GM20000 (cell line): ENCODE measurements around the gene VANGL2.
"Not testable (repeated sequence)": the region's sequence is repeated elsewhere in the genome, so short reads cannot be mapped to it uniquely, and the experiment has no call there.

Source experiments
- DNase-seq: peaks from one replicate; pipeline ENCODE4 v3.0.0; 2012; ENCODE audit warnings: low spot score
- TF ChIP-seq, protein P1 (sequence below): IDR thresholded peaks from 2 replicates; pipeline ENCODE4 v1.5.1; 2012; ENCODE audit warnings: mild to moderate bottlenecking, control low read depth; ENCODE audit errors: extremely low read depth, missing control alignments

VANGL2 gene

GRCh38 chr1:160376525-160377131 is 23.7 kb upstream of the VANGL2 start:
- peak; percentile 81 for DNase-seq
- TF ChIP-seq, protein P1, sequence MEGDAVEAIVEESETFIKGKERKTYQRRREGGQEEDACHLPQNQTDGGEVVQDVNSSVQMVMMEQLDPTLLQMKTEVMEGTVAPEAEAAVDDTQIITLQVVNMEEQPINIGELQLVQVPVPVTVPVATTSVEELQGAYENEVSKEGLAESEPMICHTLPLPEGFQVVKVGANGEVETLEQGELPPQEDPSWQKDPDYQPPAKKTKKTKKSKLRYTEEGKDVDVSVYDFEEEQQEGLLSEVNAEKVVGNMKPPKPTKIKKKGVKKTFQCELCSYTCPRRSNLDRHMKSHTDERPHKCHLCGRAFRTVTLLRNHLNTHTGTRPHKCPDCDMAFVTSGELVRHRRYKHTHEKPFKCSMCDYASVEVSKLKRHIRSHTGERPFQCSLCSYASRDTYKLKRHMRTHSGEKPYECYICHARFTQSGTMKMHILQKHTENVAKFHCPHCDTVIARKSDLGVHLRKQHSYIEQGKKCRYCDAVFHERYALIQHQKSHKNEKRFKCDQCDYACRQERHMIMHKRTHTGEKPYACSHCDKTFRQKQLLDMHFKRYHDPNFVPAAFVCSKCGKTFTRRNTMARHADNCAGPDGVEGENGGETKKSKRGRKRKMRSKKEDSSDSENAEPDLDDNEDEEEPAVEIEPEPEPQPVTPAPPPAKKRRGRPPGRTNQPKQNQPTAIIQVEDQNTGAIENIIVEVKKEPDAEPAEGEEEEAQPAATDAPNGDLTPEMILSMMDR: peak; percentile 97

- TF ChIP-seq, protein P1: no peak
- no peak for DNase-seq
Observed at GRCh38 chr1:160377585-160378206, 22.7 kb upstream of the VANGL2 start.

DNA sequence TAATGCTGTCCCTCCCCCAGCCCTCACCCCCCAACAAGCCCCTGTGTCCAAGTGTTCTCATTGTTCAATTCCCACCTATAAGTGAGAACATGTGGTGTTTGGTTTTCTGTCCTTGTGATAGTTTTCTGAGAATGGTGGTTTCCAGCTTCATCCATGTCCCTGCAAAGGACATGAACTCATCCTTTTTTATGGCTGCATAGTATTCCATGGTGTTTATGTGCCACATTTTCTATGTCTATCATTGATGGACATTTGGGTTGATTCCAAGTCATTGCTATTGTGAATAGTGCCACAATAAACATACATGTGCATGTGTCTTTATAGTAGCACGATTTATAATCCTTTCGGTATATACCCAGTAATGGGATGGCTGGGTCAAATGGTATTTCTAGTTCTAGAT is 15.6 kb upstream of the VANGL2 start:
- not testable (repeated sequence) for DNase-seq

DNA sequence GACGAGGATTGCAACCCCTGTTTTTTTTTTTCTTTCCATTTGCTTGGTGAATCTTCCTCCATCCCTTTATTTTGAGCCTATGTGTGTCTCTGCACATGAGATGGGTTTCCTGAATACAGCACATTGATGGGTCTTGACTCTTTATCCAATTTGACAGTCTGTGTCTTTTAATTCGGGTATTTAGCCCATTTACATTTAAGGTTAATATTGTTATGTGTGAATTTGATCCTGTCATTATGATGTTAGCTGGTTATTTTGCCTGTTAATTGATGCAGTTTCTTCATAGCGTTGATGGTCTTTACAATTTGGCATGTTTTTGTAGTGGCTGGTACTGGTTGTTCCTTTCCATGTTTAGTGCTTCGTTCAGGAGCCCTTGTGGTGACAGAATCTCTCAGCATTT is 12.0 kb upstream of the VANGL2 start:
- DNase-seq: not testable (repeated sequence)

- DNase-seq: no peak
- TF ChIP-seq, protein P1: no peak
Observed at GRCh38 chr1:160394673-160395072, 5.7 kb upstream of the VANGL2 start.

DNA sequence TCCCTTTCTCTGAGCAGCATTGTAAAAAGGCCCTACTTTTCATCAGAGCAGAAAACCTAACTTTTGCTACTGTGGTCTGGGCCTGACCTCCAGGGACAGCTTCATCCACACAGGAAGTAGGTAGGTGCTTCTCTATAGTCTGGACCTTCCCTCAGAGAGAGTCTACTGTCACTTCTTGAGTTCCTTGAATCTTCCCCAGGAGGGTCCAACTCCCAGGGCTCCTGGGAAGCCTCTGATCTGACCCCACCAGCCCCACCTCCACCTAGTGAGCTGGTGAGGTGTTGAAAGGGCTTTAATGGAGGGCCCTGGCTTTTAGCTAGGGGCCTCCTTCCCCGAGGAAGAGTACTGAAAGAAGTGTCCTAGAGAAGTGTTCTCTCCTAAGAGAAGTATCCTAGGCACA is 2.7 kb upstream of the VANGL2 start:
- TF ChIP-seq, protein P1: no peak
- no peak for DNase-seq

DNA sequence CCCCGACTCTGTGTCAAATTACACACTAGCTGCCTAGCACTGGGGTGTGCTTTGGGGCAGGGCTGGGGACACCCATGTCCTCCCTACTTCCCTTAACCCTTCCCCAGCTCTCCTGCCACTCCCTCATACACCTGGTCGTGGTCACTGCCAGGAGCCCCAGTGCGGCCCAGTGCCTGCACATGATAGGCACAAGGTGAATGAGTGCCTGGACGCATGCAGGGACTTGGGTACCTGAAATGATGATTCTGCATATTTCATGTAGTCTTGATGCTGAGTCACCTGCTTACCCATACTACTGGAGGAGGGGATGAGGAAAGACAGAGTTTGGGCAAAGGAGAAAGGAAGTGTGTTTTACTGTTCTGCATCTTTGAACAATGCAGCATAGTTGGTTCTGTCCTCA is 1.5 kb upstream of the VANGL2 start:
- DNase-seq: no peak

GRCh38 chr1:160399544-160400222 is 681 bp upstream of the VANGL2 start:
- DNase-seq: no peak

More for the DNA sequence above, 1.5 kb upstream of the VANGL2 start:
- TF ChIP-seq, protein P1: no peak

More at GRCh38 chr1:160399544-160400222, 681 bp upstream of the VANGL2 start:
- TF ChIP-seq, protein P1: no peak
